ENCODE measurements around the gene APRT.
"Not testable (repeated sequence)": the region's sequence is repeated elsewhere in the genome, so short reads cannot be mapped to it uniquely, and the experiment has no call there.

The APRT gene

DNA sequence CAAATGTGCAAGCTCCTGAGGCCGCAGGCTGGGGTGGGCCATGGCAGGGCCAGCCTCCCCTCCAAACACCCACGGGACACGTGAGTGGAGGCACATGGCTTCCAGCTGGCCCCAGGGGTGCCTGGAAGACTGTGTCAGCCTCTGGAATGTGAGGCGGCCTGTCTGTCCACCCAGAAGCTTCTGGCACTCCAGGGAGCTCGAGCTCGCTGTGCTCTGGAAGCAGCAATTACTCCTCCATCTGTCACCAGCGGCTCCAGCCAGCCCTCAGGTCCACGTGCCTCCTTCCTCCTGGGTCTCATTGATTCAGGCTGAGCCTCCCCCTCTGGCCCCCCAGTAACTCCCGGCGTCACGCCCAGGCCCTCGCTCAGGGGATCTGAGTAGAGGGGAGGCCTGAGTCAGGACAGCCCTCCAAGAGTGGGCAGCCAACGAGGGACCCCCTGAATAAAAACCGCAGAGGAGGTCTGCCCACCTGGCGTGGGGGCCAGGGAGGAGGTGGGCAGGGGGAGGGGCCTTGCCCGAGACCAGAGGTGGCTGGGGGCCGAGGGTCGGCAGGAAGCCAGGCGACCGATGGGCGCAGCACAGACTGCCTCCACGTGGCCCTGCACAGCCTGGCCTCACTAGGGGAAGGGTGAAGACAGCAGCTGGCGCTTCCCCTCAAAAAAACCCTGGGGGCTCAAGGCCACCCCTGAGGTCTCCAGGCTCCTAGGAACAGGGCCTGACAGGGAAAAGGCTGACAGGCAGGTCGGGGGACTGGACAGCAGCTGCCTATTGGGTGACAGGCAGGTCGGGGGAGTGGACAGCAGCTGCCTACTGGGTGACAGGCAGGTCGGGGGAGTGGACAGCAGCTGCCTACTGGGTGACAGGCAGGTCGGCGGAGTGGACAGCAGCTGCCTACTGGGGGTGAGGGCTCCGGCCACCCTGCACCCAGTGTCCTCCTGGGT lies 38.6 kb downstream of the APRT start:
- DNase-seq (ENCODE audit: low read depth), result no peak

DNA sequence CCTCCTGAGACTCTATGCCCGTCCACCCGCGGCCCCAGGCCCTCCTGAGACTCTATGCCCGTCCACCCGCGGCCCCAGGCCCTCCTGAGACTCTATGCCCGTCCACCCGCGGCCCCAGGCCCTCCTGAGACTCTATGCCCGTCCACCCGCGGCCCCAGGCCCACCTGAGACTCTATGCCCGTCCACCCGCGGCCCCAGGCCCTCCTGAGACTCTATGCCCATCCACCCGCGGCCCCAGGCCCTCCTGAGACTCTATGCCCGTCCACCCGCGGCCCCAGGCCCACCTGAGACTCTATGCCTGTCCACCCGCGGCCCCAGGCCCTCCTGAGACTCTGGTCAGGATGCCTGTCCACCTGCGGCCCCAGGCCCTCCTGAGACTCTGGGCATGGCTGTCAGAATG lies 39.9 kb downstream of the APRT start:
- not testable (repeated sequence) for DNase-seq (ENCODE audit: low read depth)

DNA sequence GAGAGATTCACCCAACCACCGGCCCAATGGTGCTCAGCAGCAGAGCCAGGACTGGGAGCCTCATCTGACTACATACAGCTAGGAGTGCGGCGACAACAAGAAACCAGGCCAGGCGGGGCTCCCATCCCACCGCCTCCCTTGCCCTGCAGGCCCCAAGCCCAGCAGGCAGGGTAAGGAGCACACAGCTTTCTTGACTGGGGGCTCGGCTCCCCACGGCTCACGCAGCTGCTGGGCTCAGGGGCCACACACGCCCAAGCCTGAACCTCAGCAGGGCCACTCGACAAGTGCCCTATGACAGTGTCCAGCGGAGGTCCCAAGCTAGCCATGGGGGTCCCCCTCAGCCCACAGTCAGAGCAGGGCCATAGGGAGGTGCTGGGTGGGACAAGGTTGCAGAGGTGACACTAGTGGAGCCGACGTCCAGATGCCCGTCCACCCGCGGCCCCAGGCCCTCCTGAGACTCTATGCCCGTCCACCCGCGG lies 40.4 kb downstream of the APRT start:
- DNase-seq (ENCODE audit: low read depth), result no peak

DNA sequence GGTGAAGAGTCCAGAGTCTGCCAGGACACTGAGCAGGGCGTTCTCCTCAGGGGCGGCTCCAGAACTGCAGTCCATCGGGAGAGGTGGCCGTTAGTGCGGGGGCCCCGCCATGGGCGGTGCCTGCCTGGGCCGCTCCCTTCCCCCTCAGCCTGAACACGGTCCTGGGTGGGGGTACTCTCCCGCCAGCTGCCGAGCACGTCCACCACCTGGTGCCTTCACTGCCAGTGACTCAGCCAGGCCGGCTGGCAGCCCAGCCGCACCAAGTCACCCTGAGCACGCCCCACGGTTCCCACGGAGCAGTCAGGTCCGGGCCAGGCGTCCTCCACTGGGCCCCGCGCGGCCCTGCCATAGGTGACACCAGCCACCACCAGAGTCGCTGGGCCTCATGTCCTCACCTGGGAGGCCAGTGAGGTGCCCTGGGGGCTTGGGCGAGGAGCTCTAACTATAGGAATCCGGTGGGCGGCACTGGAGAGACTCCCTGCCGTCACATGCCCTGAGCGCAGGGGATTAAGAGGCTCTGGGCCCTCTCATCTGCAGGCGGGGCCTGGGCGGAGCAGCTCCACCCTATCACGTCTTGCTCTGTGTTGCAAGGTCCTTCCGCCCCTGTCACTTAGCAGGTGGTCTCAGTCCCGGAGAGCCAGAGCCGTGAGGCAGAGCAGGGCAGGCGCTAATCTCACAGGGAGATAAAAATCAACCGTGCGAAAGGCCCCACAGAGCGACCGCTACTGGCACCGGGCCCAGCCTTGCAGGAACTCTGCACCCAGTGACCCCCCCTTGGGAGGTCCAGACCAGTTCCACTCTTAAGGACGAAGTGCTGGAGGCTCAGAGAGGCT lies 41.1 kb downstream of the APRT start:
- DNase-seq (ENCODE audit: low read depth), result no peak

DNA sequence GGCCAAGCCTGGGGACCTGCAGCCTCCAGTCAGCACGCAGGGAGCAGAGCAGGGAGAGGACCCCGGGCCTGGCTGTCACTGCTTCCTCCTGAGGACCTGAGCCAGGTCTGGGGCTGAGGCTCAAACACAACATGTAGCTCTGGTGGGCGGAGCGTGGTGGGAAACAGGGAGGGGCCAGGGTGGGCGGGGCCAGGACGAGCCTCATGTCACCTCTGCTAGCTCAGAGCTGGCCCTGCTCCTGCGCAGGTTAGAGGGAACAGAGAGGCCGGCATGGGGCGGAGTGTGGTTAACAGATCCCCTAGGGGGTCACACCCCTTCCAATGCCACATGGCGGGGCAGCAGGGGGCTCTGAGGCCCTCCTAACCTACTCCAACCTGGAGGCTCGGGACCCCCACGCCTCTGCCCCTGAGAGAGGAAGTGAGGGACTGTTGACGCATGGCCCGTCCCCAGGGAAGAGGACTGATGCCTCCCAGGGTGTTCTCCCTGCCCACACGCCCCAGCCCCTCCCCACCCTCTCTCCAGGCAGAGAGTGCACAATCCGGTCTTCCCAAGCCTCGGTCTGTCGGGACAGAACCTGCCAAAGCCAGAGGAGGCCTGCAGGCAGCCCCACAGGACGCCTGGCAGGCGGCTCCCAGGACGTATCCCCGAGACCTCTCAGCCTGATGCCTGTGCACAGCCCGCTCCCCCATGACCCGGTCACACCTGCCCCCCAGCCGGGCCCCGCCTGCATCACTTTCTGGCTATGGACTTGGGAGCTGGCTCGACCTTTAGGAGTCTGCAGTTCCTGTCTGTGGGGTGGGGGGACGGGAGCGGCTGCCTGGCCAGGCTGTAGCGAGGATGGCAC lies 41.9 kb downstream of the APRT start:
- DNase-seq (ENCODE audit: low read depth), result no peak

DNA sequence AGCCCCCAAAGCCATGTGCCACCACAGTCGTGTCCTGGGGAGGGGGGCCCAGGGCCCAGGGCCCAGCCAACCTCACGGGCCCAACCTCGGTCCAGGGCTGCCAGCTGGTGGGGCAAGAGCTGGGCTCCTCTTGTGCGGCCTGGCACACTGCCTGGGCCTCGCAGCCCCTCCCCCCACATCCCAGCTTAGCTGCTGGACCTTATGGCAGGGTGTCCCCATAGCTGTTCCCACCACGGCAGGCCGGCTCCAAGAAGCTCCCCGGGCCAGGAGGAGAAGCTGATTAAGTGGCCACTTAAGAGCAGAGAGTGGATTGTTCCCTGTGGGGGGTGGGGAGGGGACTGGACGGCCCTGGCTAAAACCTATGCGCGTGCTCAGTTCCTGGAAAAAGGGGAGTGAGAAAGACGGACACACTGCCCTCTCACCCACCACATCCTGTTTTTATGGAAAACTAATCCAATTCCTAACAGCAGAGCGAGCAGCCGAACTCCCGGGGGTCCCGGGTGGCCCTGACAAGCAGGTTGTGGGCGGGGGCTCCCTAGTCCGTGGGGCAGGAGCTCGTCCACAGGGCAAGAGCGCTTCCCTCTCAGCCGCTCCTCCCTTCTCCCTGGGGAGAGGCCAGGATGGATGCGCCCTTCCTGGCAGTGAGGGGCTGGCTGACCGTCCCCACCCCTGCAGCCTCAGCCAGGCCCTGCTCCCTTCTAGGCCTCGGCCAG lies 43.5 kb downstream of the APRT start:
- DNase-seq (ENCODE audit: low read depth), result no peak

DNA sequence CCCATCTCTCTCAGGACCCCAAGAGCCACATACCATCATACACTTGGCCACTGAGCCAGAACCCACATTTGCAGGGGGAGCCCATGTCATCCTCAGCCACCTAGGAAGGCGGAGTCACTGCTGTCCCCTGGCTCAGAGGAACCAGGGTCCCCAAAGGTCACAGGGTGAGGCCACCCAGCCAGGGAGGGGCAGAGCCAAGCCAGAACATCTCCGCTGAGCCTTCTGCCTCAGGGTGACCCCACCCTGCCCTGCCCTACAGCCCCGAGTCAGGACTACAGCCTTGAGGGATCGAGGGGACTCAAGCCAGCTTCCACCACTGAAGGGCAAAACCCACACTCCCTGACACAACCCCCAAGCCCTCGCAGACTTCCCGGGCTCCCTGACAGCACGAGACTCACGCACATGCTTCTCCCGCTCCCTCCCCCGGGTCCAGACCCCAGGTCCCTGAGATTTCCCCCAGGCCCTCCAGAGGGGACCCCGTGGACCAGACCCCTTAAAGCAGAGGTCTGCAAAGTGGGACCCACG lies 44.1 kb downstream of the APRT start:
- no peak for DNase-seq (ENCODE audit: low read depth)

DNA sequence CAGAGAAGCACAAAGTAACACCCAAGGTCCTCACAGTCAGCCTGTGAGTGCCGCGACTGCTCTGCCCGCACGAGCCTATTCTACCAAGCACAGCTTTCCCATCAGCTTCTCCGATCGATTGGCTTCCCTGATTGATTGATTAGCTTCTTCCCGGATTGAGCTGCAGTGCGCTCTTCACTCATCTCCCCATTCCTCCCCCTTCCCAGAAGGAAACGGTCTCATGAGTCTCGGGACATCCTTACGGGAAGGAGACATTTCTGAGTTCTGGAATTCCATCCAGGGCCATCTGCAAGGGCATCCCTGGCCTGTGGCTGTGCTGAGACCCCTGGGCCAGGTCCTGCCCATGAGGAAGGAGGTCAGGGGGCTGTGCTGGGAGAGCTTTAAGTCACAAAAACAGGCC lies 44.8 kb downstream of the APRT start:
- DNase-seq (ENCODE audit: low read depth), result no peak

DNA sequence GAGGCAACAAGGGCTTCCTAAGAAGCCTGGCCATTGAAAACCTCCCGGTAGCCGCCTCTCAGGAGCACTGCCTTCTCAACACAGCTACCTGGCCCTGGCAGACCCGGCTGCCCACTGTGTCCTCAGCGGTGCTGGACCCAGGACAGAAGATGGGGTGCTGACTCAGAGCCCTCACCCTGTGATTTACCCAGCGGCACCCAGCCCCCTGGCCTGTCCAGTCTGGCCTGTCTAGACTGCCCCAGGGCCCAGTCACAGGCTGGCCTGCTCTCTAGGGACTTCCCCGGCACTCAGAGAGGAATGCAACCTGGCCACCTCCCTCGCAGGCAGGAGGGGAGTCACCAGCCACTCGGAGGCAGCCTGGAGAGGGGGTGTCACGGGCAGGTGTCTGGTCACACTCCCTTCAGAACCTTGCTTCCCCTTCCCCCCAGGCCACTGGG lies 46.8 kb downstream of the APRT start:
- no peak for DNase-seq (ENCODE audit: low read depth)

DNA sequence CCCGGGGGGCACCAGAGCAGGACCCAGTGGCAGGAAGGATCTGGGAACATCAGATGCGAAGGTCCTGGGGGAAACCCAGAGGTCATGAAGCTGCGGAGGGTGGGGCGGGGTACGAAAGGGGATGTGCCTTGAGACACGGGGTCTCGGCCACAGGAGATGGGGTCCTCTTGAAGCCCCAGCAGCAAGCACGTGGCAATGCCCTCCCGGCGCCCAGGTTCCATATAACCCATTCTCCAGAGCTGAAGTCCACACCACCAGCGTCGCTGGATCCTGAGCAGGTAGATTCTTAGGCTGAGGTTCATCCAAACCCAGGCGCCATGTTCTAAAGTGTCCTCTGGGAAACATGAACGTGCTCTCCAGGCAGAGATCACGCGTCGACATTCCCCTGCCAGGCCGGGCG lies 47.6 kb downstream of the APRT start:
- no peak for DNase-seq (ENCODE audit: low read depth)

DNA sequence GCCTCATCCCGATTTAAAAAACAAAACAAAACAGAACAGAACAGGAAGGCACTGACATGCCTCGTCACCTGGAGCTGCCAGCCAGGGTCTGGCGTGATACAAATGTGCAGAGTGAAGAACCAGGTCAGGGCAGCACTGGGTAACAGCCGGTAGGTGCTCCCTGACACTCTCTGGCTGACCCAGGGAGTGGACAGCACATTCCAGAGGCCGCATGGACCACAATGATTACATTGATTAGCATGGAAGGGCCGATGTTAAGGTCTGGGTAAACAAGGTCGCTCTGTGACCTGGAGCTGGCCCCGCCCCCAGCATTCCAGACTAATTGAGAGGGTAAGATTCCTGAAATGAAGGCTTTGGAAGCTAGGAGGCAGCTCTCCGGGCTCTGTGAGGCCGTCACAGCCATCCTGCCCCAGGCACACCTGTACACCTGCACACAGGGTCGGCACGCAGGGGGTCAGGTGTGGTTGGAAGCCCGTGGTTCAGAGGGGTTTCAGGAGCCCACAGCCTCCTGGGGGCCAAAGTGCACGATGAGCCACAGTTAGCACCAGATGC lies 48.1 kb downstream of the APRT start:
- DNase-seq (ENCODE audit: low read depth), result no peak

DNA sequence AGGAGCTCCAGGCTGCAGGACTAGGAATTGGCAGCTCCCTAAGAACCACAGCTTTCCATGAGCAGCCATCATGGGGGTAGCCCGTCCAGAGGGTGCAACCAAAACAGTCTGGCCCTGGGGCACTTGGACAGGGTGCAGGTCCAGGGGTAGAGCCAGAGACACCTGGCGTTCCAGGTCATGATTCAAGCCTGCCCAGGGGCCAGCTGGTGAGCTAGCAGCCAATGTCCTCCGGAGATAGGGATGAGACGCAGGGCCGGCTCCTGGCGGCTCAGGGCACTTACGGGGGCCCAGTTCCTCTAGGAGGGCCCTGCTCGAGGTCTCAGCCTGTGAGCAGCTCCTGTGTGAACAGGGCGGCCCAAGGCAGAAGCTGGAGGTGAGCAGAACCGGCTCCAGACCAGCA lies 48.8 kb downstream of the APRT start:
- DNase-seq (ENCODE audit: low read depth), result no peak

DNA sequence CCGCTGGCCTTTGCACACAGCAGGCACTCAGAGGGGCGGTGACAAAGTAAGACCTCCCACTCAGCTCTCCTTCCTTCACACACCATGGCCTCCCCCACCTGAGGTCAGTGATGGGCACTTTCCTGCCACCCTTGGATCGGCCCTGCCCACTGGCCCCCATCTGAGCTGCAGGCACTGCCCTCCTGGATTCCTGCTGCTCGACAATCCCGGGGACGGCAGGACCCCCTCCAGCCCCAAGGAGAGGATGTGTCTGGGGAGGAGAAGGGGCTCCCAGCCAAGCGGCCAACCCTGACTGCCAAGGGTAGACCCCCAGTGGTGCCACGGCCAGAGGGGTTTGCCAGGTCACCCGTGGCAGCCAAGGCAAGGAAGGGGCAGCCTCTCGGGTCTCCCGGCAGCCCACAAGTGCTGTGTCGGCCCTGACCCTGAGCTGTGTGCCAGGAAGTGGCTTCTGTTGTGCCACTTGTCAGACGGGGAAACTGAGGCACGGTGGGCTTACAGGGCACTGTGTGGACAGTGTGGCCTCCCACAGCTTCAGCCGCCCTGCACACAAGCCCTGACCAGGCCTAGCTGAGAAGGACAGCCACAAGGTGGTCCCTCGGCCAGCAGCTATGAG lies 49.4 kb downstream of the APRT start:
- DNase-seq (ENCODE audit: low read depth), result no peak

DNA sequence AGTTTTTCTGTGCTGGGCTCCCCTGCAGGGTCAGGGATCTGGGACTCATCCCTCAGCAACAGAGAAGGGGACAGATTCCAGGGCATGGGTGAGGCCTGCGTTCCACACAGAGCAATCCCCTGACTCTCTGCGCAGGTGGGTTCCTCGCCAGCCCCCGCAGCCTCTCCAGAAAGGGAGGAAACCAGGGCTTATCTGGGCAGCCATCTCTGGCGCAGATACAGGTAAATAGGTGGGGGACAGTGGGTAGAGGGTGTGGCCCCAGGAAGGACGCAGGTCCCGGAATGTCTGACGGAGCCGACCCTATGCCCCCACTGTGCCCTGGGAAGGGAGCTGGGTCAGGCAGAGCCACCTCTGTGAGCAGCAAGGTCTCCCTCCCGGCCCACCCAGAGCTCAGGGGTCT lies 49.9 kb downstream of the APRT start:
- no peak for DNase-seq (ENCODE audit: low read depth)

DNA sequence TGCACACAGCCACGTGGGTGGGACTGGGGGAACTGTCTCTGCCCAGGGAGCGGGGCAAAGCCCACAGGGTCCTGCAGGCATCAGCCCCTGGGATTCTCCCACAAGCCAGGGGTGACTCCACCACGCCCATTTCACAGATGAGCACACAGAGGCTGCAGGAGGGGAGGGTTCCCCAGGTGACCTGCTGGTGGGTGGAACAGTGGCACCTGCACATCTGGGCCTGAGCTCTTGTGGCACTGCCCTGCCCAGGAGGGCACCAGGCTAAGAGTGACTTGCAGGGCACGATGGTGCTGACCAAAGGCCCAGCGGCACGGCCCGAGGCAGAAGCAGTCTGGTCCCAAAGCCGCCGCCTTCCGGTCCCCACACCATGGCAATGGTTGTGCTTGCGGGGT lies 50.6 kb downstream of the APRT start:
- no peak for DNase-seq (ENCODE audit: low read depth)

DNA sequence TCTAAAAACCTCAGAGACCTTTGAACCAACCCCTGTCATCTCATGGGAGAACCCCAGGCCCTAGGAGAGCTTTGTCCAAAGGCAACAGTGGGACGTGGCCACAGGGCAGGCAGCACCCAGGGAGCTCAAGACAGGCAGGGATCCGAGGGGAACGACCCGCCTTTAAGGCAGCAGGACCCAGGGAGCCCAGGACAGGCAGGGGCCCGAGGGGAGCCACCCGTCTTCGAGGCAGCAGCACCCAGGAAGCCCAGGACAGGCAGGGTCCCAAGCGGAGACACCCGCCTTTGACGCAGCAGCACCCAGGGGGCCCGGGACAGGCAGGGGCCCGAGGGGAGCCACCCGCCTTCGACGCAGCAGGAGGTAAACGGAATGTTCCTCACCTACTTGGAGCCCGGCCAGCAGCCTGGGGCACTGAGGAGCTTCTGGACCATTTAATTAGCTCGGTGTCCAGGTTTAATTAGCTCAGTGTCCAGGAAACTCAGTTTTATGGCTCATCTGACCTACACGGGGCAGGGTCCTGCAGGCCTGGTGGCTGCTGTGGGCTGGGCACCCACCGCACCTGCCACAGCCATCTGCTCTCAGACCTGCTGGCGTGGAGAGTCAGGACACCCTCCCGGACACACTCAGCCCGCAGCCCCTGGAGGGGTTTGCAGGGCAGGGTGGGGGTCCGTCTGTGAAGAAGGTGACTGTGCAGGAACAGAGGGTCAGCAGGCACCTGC lies 51.1 kb downstream of the APRT start:
- DNase-seq (ENCODE audit: low read depth), result no peak

DNA sequence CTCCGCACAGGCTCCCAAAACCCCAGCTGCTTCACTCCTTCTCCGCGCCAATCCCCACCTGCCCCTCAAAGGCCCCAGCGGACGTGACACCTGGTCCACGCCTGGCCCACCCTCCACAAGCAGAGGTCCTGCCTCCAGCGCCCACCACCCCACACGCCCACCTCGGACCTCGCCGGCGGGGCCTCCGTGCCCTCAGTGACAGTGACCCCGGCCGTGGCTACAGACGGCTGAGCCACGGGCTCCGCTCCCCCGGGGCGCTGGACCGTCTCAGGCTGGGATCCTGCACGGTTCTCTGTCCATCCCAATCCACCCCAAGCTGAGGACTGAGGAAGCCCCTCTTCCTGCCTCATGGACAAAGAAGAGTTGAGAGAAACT lies 51.8 kb downstream of the APRT start:
- DNase-seq (ENCODE audit: low read depth), result no peak
